ENCODE data around the gene RCL1. TPM values are rescaled to one million over a fixed set of nuclear protein-coding genes. Genes with fewer than 3 reads are reported as not detected.

RCL1 gene
- polyA plus RNA-seq, 1 donor (not counting 4 experiments of a cell fraction or from before 2014, with no cell fraction given), result 16.6 TPM

GRCh38 chr9:4768681-4769080 lies 24.1 kb upstream of the RCL1 start:
- no peak for TF ChIP-seq EZH2 (IDR thresholded peaks at IDR 0.05; ENCODE audit: low read length)
- no peak for TF ChIP-seq CTCF (optimal IDR thresholded peaks at IDR 0.05 in 1 of 3, IDR thresholded peaks at IDR 0.05 in 1 of 3, conservative IDR thresholded peaks at IDR 0.05 in 1 of 3; ENCODE audit: extremely low read depth in 1 of 3, insufficient read depth in 2 of 3, low read length in 3 of 3)
- no peak for DNase-seq (ENCODE audit: low read depth, low spot score)
- no peak overlapping the region for H3K4me2 ChIP-seq (ENCODE audit: control insufficient read depth, extremely low read depth, insufficient read depth, low read depth, low read length)
- no peaks in the 10 kb centered on the region for H3K79me2 ChIP-seq (ENCODE audit: control insufficient read depth, insufficient read depth, low read length)
- H3K27me3 ChIP-seq (ENCODE audit: control insufficient read depth, extremely low read depth, insufficient read depth, low read length), result no peaks in the 10 kb centered on the region
- no peaks in the 10 kb centered on the region for H3K9me1 ChIP-seq (ENCODE audit: control insufficient read depth, extremely low read depth, insufficient read depth, low read length)
- dilution Hi-C loops (cut with MboI; ENCODE audit: extremely low pct_ligation_motif_present, low sequenced_read_pairs), result no loop called here
- H3K27ac ChIP-seq (ENCODE audit: control insufficient read depth, insufficient read depth, low read length), result no peak overlapping the region
- H3K4me3 ChIP-seq (ENCODE audit: control insufficient read depth in 2 of 3, extremely low read depth in 1 of 3, insufficient read depth in 2 of 3, low read depth in 1 of 3, low read length in 3 of 3), result no peak overlapping the region
- H3K9me3 ChIP-seq (ENCODE audit: control insufficient read depth, low read depth, low read length), result no peaks in the 10 kb centered on the region
- H4K20me1 ChIP-seq (ENCODE audit: control insufficient read depth, extremely low read depth, insufficient read depth, low read length), result no peaks in the 10 kb centered on the region
- H3K9ac ChIP-seq (ENCODE audit: control insufficient read depth, extremely low read depth, insufficient read depth, low read length), result no peak overlapping the region
- FAIRE-seq, result no peak
- no peak overlapping the region for H2AFZ ChIP-seq (ENCODE audit: control insufficient read depth, low read length)
- H3K4me1 ChIP-seq (ENCODE audit: control insufficient read depth, extremely low read depth, insufficient read depth, low read length), result peaks cover 5% of the 10 kb centered on the region
- H3K36me3 ChIP-seq (ENCODE audit: control insufficient read depth in 2 of 2, extremely low read depth in 1 of 2, insufficient read depth in 2 of 2, low read length in 2 of 2), result no peaks in the 10 kb centered on the region

- DNase-seq (ENCODE audit: low read depth, low spot score), result no peak
- TF ChIP-seq CTCF (optimal IDR thresholded peaks at IDR 0.05 in 1 of 3, IDR thresholded peaks at IDR 0.05 in 1 of 3, conservative IDR thresholded peaks at IDR 0.05 in 1 of 3; ENCODE audit: extremely low read depth in 1 of 3, insufficient read depth in 2 of 3, low read length in 3 of 3) (no peak), EZH2 (IDR thresholded peaks at IDR 0.05; ENCODE audit: low read length) (no peak)
- Histone ChIP-seq H3K4me2 (ENCODE audit: control insufficient read depth, extremely low read depth, insufficient read depth, low read depth, low read length) (no peak overlapping the region), H3K9me1 (ENCODE audit: control insufficient read depth, extremely low read depth, insufficient read depth, low read length) (no peaks in the 10 kb centered on the region), H3K36me3 (ENCODE audit: control insufficient read depth in 2 of 2, extremely low read depth in 1 of 2, insufficient read depth in 2 of 2, low read length in 2 of 2) (no peaks in the 10 kb centered on the region), H3K4me1 (ENCODE audit: control insufficient read depth, extremely low read depth, insufficient read depth, low read length) (peaks cover 5% of the 10 kb centered on the region), H3K9me3 (ENCODE audit: control insufficient read depth, low read depth, low read length) (no peaks in the 10 kb centered on the region), H2AFZ (ENCODE audit: control insufficient read depth, low read length) (peak overlapping the region; percentile 17), H3K9ac (ENCODE audit: control insufficient read depth, extremely low read depth, insufficient read depth, low read length) (no peak overlapping the region), H3K27me3 (ENCODE audit: control insufficient read depth, extremely low read depth, insufficient read depth, low read length) (no peaks in the 10 kb centered on the region), H3K79me2 (ENCODE audit: control insufficient read depth, insufficient read depth, low read length) (no peaks in the 10 kb centered on the region), H4K20me1 (ENCODE audit: control insufficient read depth, extremely low read depth, insufficient read depth, low read length) (no peaks in the 10 kb centered on the region), H3K4me3 (ENCODE audit: control insufficient read depth in 2 of 3, extremely low read depth in 1 of 3, insufficient read depth in 2 of 3, low read depth in 1 of 3, low read length in 3 of 3) (no peak overlapping the region), H3K27ac (ENCODE audit: control insufficient read depth, insufficient read depth, low read length) (no peak overlapping the region)
- dilution Hi-C loops (cut with MboI; ENCODE audit: extremely low pct_ligation_motif_present, low sequenced_read_pairs), result no loop called here
- peak; percentile 89 for FAIRE-seq
Measured at GRCh38 chr9:4769321-4770080, 23.2 kb upstream of the RCL1 start.
